GM12878 (cell line): ENCODE results near the gene ACSL3. TPM values are rescaled to one million over a fixed set of nuclear protein-coding genes. Genes with fewer than 3 reads are reported as not detected.

Source experiments
- ATAC-seq: fragments of 200-7000 bp; cut with Tn5 transposase; 3 replicates; pipeline ENCODE4 v1.9.1; 2020; ENCODE audit warnings: mild to moderate bottlenecking, moderate library complexity
- BruUV-seq: library from RNA; stranded (reverse); fragments of 400-500 nt; replicated peaks from 2 replicates; lab custom pipeline; 2021; lab: Mats Ljungman, UMichigan
- CTCF ChIA-PET: fragments of 300-600 bp; sonication (Branson Sonifier 250); formaldehyde crosslinking; extraction: SDS; loops from one replicate; lab custom pipeline; 2021; ENCODE audit warnings: inconsistent platforms; lab: Yijun Ruan, JAX
- POLR2A ChIA-PET: fragments of 350-600 bp; formaldehyde crosslinking; extraction: SDS; loops from one replicate; lab custom pipeline; 2021; ENCODE audit warnings: inconsistent platforms; lab: Charles Lee
- RAD21 ChIA-PET: fragments of 300-600 bp; sonication (Branson Sonifier 250); formaldehyde crosslinking; loops from one replicate; lab custom pipeline; 2023; ENCODE audit warnings: antibody characterized with exemption; ENCODE audit not compliant: unreplicated experiment; lab: Charles Lee
- SMC1A ChIA-PET: fragments of 300-600 bp; sonication (Branson Sonifier 250); formaldehyde crosslinking; loops from one replicate; lab custom pipeline; 2023; ENCODE audit not compliant: unreplicated experiment, uncharacterized antibody; lab: Charles Lee
- DNase-seq: peaks from one replicate; pipeline ENCODE4 v3.0.0-alpha.2; 2011; ENCODE audit warnings: low read depth, low spot score
- FAIRE-seq: peaks from 3 replicates; lab custom pipeline; 2011; peaks lifted over from hg19 to GRCh38; lab: Jason Lieb, UNC
- H2AFZ ChIP-seq: 2 replicates; pipeline ENCODE4 v1.6.0; 2011; ENCODE audit warnings: low read depth, low read length, control low read depth; ENCODE audit not compliant: control insufficient read depth
- H3K27ac ChIP-seq: 2 replicates; pipeline ENCODE4 v1.5.1; 2011; ENCODE audit warnings: control low read depth; ENCODE audit not compliant: control insufficient read depth, insufficient read depth
- H3K27me3 ChIP-seq, 2 experiments: replicated peaks in 1 of 2; 2 replicates each; pipeline versions ENCODE4 v1.6.0 to v1.6.1; 2011; ENCODE audit warnings: low read length in 1 of 2; ENCODE audit not compliant: control insufficient read depth in 2 of 2, insufficient read depth in 2 of 2
- H3K36me3 ChIP-seq, 2 experiments: 2 replicates each; pipeline ENCODE4 v1.5.1; 2011; ENCODE audit warnings: low read length in 1 of 2; ENCODE audit not compliant: control insufficient read depth in 2 of 2, insufficient read depth in 2 of 2
- H3K4me1 ChIP-seq: 2 replicates; pipeline ENCODE4 v1.6.1; 2011; ENCODE audit warnings: mild to moderate bottlenecking, low read length, moderate library complexity, mixed read lengths; ENCODE audit not compliant: control insufficient read depth, insufficient read depth
- H3K4me2 ChIP-seq: 2 replicates; pipeline ENCODE4 v1.6.0; 2011; ENCODE audit warnings: control low read depth; ENCODE audit not compliant: control insufficient read depth, insufficient read depth
- H3K4me3 ChIP-seq: fragments of 200-600 bp; sonication (generic); 2 replicates; pipeline ENCODE4 v1.5.1; 2016
- H3K79me2 ChIP-seq: 2 replicates; pipeline ENCODE4 v1.6.0; 2011; ENCODE audit warnings: low read length; ENCODE audit not compliant: control insufficient read depth, insufficient read depth
- H3K9ac ChIP-seq: 2 replicates; pipeline ENCODE4 v1.8.0; 2011; ENCODE audit warnings: low read length, control low read depth, mixed read lengths; ENCODE audit not compliant: control insufficient read depth, insufficient read depth
- H3K9me3 ChIP-seq: replicated peaks from 3 replicates; pipeline ENCODE4 v1.5.1; 2011; ENCODE audit warnings: mild to moderate bottlenecking, low read length; ENCODE audit not compliant: control insufficient read depth, insufficient read depth
- H4K20me1 ChIP-seq: 2 replicates; pipeline ENCODE4 v1.6.0; 2011; ENCODE audit not compliant: control insufficient read depth, insufficient read depth
- BCLAF1 ChIP-seq: fragments of 450-650 bp; IDR thresholded peaks from 2 replicates; pipeline ENCODE4 v1.6.1; 2017; ENCODE audit warnings: antibody characterized with exemption, mild to moderate bottlenecking, moderate library complexity
- BHLHE40 ChIP-seq, 2 experiments: fragments of 450-650 bp in 1 of 2; IDR thresholded peaks; 2 replicates each; pipeline ENCODE4 v1.6.1; 2011 to 2017; ENCODE audit warnings: low read depth in 2 of 2, borderline replicate concordance in 1 of 2, improper control_type of control experiment in 1 of 2, low read length in 1 of 2, mild to moderate bottlenecking in 1 of 2
- CREM ChIP-seq: IDR thresholded peaks from 2 replicates; pipeline ENCODE4 v1.6.1; 2014; ENCODE audit warnings: antibody characterized with exemption, low read depth
- ELK1 ChIP-seq: IDR thresholded peaks from 2 replicates; pipeline ENCODE4 v1.6.1; 2012; ENCODE audit warnings: low read depth, low read length, improper control_type of control experiment
- EP300 ChIP-seq, 2 experiments: fragments of 150-350 bp in 1 of 2; IDR thresholded peaks; 2 replicates each; pipeline ENCODE4 v1.6.1; 2011 to 2012; ENCODE audit warnings: low read depth in 2 of 2, low read length in 2 of 2, borderline replicate concordance in 1 of 2, improper control_type of control experiment in 1 of 2, inconsistent platforms in 1 of 2; ENCODE audit not compliant: control insufficient read depth in 1 of 2
- PAX5 ChIP-seq: IDR thresholded peaks from 2 replicates; pipeline ENCODE4 v1.6.1; 2011; ENCODE audit warnings: low read depth, low read length, borderline replicate concordance
- SUZ12 ChIP-seq: fragments of 200-600 bp; sonication (generic); IDR thresholded peaks from one replicate; pipeline ENCODE4 v1.6.1; 2018; ENCODE audit warnings: antibody characterized with exemption, mild to moderate bottlenecking; ENCODE audit not compliant: unreplicated experiment
- TCF3 ChIP-seq: IDR thresholded peaks from 2 replicates; pipeline ENCODE4 v1.6.1; 2012; ENCODE audit warnings: low read depth, mild to moderate bottlenecking, low read length, borderline replicate concordance; ENCODE audit not compliant: insufficient read depth
- TCF7 ChIP-seq: IDR thresholded peaks from 2 replicates; pipeline ENCODE4 v1.6.1; 2014; ENCODE audit warnings: antibody characterized with exemption, borderline replicate concordance
- ZNF274 ChIP-seq: IDR thresholded peaks from one replicate; pipeline ENCODE4 v1.8.0; 2011; ENCODE audit not compliant: insufficient read length, insufficient read depth
- ZSCAN29 ChIP-seq: fragments of 450-650 bp; IDR thresholded peaks from 2 replicates; pipeline ENCODE4 v1.6.1; 2017; ENCODE audit warnings: mild to moderate bottlenecking, moderate library complexity
- WGBS: methylation state at CpG from one replicate; pipeline ENCODE4 v1.1.6; 2016; ENCODE audit warnings: low lambda C conversion rate; ENCODE audit not compliant: insufficient replicate concordance, insufficient coverage; ENCODE audit errors: missing lambda C conversion rate; 5-methylcytosine and 5-hydroxymethylcytosine counted together
- in situ Hi-C: fragments of 300-500 bp; cut with MboI; formaldehyde crosslinking; loops from 9 replicates; pipeline ENCODE4 v1.14.3; 2018; ENCODE audit warnings: mixed read lengths
- intact Hi-C: fragments of 100-400 bp; cut with micrococcal nuclease; formaldehyde crosslinking; loops from one replicate; pipeline ENCODE4 v1.14.2; 2022; ENCODE audit not compliant: unreplicated experiment
- polyA plus RNA-seq, 11 experiments: library from polyadenylated mRNA; depleted of rRNA in 4 of 11; unstranded in 6 of 11; stranded (reverse) in 5 of 11; fragments of >200 nt; fragmentation: Nextera tagmentation in 4 of 11; fragmentation: Illumina TruSeq in 1 of 11; extraction: Ambion mirVana in 4 of 11; extraction: Trizol in 1 of 11; gene quantifications; 1 replicate in 1 of 11; 2 replicates in 10 of 11; pipeline versions ENCODE4 v1.2.1 to v1.2.3, GENCODE V29; 2011 to 2016; ENCODE audit warnings: inconsistent platforms in 2 of 11, missing spikeins in 2 of 11, low read depth in 1 of 11
- total RNA-seq, 4 experiments: library from RNA; depleted of rRNA in 3 of 4; stranded (reverse); fragments of >200 nt in 3 of 4; fragmentation: Illumina TruSeq in 1 of 4; extraction: Trizol in 1 of 4; gene quantifications; 2 replicates each; pipeline versions ENCODE4 v1.2.1 to v1.2.3, GENCODE V29; 2013 to 2021

The ACSL3 gene
- total and polyA plus RNA-seq, 10 of the 15 experiments (the other 5 are each of a cell fraction or from before 2014, with no cell fraction given), result 15.6 to 83.9 (median 56.7) TPM

GRCh38 chr2:222949690-222950323 lies 89.0 kb downstream of the ACSL3 start:
- WGBS, result 79% methylated on average over 3 of the region's 3 CpGs
- Histone ChIP-seq H3K27me3 (no peaks in the 10 kb centered on the region), H3K79me2 (no peaks in the 10 kb centered on the region), H3K9me3 (no peaks in the 10 kb centered on the region), H3K36me3 (no peaks in the 10 kb centered on the region), H3K4me2 (no peak overlapping the region), H3K27ac (no peak overlapping the region), H3K4me1 (no peaks in the 10 kb centered on the region), H4K20me1 (no peaks in the 10 kb centered on the region), H3K4me3 (no peak overlapping the region), H3K9ac (no peak overlapping the region), H2AFZ (no peak overlapping the region)
- RAD21 ChIA-PET, result no interaction called here
- in situ Hi-C loops, result no loop called here
- DNase-seq (no peak), ATAC-seq (no peak), FAIRE-seq (peak; percentile 57)
- BruUV-seq, result no TSS peak
- SMC1A ChIA-PET, result interaction anchor here (1.0 to 2.6 kb wide), 2 partner anchors 11 to 241 kb away, joined by 4 to 11 read pairs; no protein-coding TSS in a partner anchor
- CTCF ChIA-PET, result interaction anchor here (7.4 kb wide), 1 partner anchor 10 kb away, joined by 47 read pairs; no protein-coding TSS in a partner anchor
- POLR2A ChIA-PET, result no interaction called here
- intact Hi-C loops, result no loop called here
- TF ChIP-seq ELK1, result no peak
- no peak for TF ChIP-seq TCF7

GRCh38 chr2:222950638-222951285 lies 89.9 kb downstream of the ACSL3 start:
- no peak for DNase-seq
- in situ Hi-C loops, result no loop called here
- no peaks in the 10 kb centered on the region for H4K20me1 ChIP-seq
- no peak overlapping the region for H3K4me3 ChIP-seq
- no peaks in the 10 kb centered on the region for H3K9me3 ChIP-seq
- no peak overlapping the region for H3K4me2 ChIP-seq
- ChIA-PET SMC1A (no interaction called here), CTCF (interaction anchor here (1.2 to 7.4 kb wide), 2 partner anchors 11 to 21 kb away, joined by 4 to 47 read pairs; no protein-coding TSS in a partner anchor), RAD21 (no interaction called here), POLR2A (interaction anchor here (0.6 kb wide), 1 partner anchor 399 kb away, joined by 3 read pairs; no protein-coding TSS in a partner anchor)
- no peaks in the 10 kb centered on the region for H3K4me1 ChIP-seq
- intact Hi-C loops, result no loop called here
- no peak overlapping the region for H3K27ac ChIP-seq
- no peak for ATAC-seq
- H3K36me3 ChIP-seq, result no peaks in the 10 kb centered on the region
- WGBS, result 77% methylated on average over 13 of the region's 13 CpGs
- BruUV-seq, result no TSS peak
- no peaks in the 10 kb centered on the region for H3K79me2 ChIP-seq
- no peaks in the 10 kb centered on the region for H3K27me3 ChIP-seq
- no peak for FAIRE-seq
- no peak overlapping the region for H2AFZ ChIP-seq
- H3K9ac ChIP-seq, result no peak overlapping the region
- no peak for TF ChIP-seq ZSCAN29
- TF ChIP-seq BHLHE40 (IDR thresholded peaks at IDR 0.05; ENCODE audit: borderline replicate concordance in 1 of 2, low read depth in 2 of 2, low read length in 1 of 2), result no peak
- no peak for TF ChIP-seq EP300 (IDR thresholded peaks at IDR 0.05; ENCODE audit: borderline replicate concordance in 1 of 2, control insufficient read depth in 1 of 2, low read depth in 2 of 2, low read length in 2 of 2)
- no peak for TF ChIP-seq TCF3
- TF ChIP-seq ZNF274, result no peak
- no peak for TF ChIP-seq BCLAF1
- TF ChIP-seq SUZ12, result no peak
- TF ChIP-seq PAX5, result no peak
- TF ChIP-seq CREM, result no peak
